ENCODE data around the gene LGI2.

LGI2 gene

DNA sequence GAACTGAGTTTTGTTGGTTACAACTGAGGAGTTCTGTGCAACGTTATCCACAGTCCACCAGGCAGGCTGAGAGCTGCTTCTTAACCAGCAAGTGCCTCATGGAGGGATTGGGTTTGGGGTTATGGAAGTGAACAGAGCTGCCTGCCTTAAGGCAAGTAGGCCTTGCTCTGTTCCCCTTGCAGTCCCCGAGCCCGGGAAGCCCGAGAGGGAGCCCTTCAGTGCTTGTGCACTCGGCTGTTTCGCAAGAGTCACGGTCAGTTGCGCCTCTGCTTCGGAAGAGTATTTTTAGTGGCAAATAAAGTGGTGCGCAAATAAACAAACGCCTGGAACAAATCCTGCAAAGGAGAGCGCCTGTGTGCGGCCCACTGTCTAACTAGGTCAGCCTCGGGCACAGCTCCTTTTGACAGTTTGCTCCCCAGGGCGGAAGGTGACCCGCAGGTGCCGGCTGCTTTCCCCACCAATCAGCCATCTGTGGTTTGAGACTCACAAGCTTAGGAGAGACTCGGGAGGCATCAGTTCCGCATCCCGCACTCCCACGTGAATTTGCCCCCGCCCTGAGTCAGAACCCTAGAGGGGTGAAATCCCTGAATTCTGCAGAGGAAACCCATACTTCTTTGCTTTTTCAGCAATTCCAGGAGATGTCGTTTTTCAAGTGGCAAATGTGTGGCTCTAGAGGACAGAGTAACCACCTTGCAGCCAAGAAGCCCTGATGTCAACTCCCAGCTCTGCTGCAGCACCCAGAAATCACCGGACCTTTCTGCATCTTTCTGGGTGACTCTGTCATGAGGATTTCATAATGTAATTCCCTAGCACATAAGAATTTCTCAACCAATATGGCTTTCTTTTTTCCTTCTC is 56.8 kb downstream of the LGI2 start:
- H4K20me1 ChIP-seq (ENCODE audit: insufficient read depth, low read length, poor library complexity, severe bottlenecking): no peaks in the 10 kb centered on the region
- H3K79me2 ChIP-seq (ENCODE audit: insufficient read depth, low read length): no peaks in the 10 kb centered on the region
- H3K9me3 ChIP-seq (ENCODE audit: insufficient read depth, low read depth, low read length): no peaks in the 10 kb centered on the region
- H3K9ac ChIP-seq (ENCODE audit: low read depth, low read length, poor library complexity, severe bottlenecking): no peak overlapping the region
- TF ChIP-seq, protein P1, sequence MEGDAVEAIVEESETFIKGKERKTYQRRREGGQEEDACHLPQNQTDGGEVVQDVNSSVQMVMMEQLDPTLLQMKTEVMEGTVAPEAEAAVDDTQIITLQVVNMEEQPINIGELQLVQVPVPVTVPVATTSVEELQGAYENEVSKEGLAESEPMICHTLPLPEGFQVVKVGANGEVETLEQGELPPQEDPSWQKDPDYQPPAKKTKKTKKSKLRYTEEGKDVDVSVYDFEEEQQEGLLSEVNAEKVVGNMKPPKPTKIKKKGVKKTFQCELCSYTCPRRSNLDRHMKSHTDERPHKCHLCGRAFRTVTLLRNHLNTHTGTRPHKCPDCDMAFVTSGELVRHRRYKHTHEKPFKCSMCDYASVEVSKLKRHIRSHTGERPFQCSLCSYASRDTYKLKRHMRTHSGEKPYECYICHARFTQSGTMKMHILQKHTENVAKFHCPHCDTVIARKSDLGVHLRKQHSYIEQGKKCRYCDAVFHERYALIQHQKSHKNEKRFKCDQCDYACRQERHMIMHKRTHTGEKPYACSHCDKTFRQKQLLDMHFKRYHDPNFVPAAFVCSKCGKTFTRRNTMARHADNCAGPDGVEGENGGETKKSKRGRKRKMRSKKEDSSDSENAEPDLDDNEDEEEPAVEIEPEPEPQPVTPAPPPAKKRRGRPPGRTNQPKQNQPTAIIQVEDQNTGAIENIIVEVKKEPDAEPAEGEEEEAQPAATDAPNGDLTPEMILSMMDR (conservative IDR thresholded peaks at IDR 0.05; ENCODE audit: low read length): no peak
- no peak for TF ChIP-seq EZH2phosphoT487 (IDR thresholded peaks at IDR 0.05; ENCODE audit: borderline replicate concordance)
- H3K27me3 ChIP-seq (ENCODE audit: insufficient read depth, low read length, poor library complexity, severe bottlenecking): no peaks in the 10 kb centered on the region
- no peak overlapping the region for H3K4me2 ChIP-seq (ENCODE audit: low read depth, low read length, poor library complexity, severe bottlenecking)
- H3K4me3 ChIP-seq (ENCODE audit: low read length, poor library complexity, severe bottlenecking): no peak overlapping the region
- no peaks in the 10 kb centered on the region for H3K36me3 ChIP-seq (ENCODE audit: insufficient read depth, low read length)
- no peak overlapping the region for H2AFZ ChIP-seq (ENCODE audit: low read length)
- no peaks in the 10 kb centered on the region for H3K4me1 ChIP-seq (ENCODE audit: insufficient read depth, low read length, poor library complexity, severe bottlenecking)
- H3F3A ChIP-seq (ENCODE audit: low read depth): no peaks in the 10 kb centered on the region
- no peaks in the 10 kb centered on the region for H3K9me2 ChIP-seq (replicated peaks; ENCODE audit: low read depth, low read length)

DNA sequence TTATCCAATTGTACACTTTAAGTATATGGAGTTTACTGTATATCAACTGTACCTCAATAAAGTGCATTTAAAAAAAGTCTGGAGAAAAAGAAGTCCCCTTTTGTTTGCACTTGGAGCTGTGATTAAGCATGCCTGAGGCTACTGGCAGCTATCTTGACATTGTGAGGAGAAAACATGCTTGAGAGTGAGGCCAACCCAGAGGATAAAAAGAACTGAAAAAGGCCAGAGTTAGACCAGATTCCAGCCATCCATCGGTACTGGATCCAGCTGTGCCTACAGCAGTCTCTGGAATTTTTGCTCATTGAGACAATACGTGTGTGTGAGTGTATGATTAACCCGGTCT is 57.4 kb downstream of the LGI2 start:
- Histone ChIP-seq H4K20me1 (ENCODE audit: insufficient read depth, low read length, poor library complexity, severe bottlenecking) (no peaks in the 10 kb centered on the region), H3K9ac (ENCODE audit: low read depth, low read length, poor library complexity, severe bottlenecking) (no peak overlapping the region), H3K9me3 (ENCODE audit: insufficient read depth, low read depth, low read length) (no peaks in the 10 kb centered on the region), H3K27me3 (ENCODE audit: insufficient read depth, low read length, poor library complexity, severe bottlenecking) (no peaks in the 10 kb centered on the region), H3F3A (ENCODE audit: low read depth) (no peaks in the 10 kb centered on the region), H3K36me3 (ENCODE audit: insufficient read depth, low read length) (no peaks in the 10 kb centered on the region), H2AFZ (ENCODE audit: low read length) (no peak overlapping the region), H3K4me1 (ENCODE audit: insufficient read depth, low read length, poor library complexity, severe bottlenecking) (no peaks in the 10 kb centered on the region), H3K4me2 (ENCODE audit: low read depth, low read length, poor library complexity, severe bottlenecking) (no peak overlapping the region), H3K4me3 (ENCODE audit: low read length, poor library complexity, severe bottlenecking) (no peak overlapping the region), H3K79me2 (ENCODE audit: insufficient read depth, low read length) (no peaks in the 10 kb centered on the region), H3K9me2 (replicated peaks; ENCODE audit: low read depth, low read length) (no peaks in the 10 kb centered on the region)
- no peak for TF ChIP-seq EZH2phosphoT487 (IDR thresholded peaks at IDR 0.05; ENCODE audit: borderline replicate concordance)
- TF ChIP-seq, protein P1 (conservative IDR thresholded peaks at IDR 0.05; ENCODE audit: low read length): no peak

DNA sequence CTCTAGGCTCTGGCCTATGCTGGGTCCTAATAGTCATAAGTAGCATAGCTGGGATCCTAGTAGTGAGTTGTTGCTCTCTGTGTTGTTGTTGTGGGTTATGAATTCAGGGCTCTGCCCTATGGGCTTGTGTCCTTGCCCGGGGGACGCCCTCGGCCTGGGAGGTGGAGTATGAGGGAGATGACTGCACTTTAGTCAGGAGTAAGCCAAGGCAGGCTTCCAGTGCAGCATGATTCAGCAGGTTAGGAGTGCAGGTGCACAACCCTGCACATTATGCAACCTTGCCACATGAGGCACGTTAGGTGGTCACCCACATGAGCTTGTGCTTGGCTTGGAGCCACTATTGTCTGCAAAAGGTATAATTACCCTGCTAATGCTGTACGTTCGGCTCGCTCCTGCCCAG is 59.6 kb downstream of the LGI2 start:
- no peak overlapping the region for H2AFZ ChIP-seq (ENCODE audit: low read length)
- H3K4me2 ChIP-seq (ENCODE audit: low read depth, low read length, poor library complexity, severe bottlenecking): no peak overlapping the region
- no peak overlapping the region for H3K4me3 ChIP-seq (ENCODE audit: low read length, poor library complexity, severe bottlenecking)
- no peaks in the 10 kb centered on the region for H4K20me1 ChIP-seq (ENCODE audit: insufficient read depth, low read length, poor library complexity, severe bottlenecking)
- H3K4me1 ChIP-seq (ENCODE audit: insufficient read depth, low read length, poor library complexity, severe bottlenecking): no peaks in the 10 kb centered on the region
- H3K9me2 ChIP-seq (replicated peaks; ENCODE audit: low read depth, low read length): no peaks in the 10 kb centered on the region
- H3K9ac ChIP-seq (ENCODE audit: low read depth, low read length, poor library complexity, severe bottlenecking): no peak overlapping the region
- no peaks in the 10 kb centered on the region for H3K36me3 ChIP-seq (ENCODE audit: insufficient read depth, low read length)
- H3F3A ChIP-seq (ENCODE audit: low read depth): no peaks in the 10 kb centered on the region
- no peaks in the 10 kb centered on the region for H3K27me3 ChIP-seq (ENCODE audit: insufficient read depth, low read length, poor library complexity, severe bottlenecking)
- peaks cover under 1% of the 10 kb centered on the region; the same call in 1 of the 2 replicates for H3K9me3 ChIP-seq (ENCODE audit: insufficient read depth, low read depth, low read length)
- no peaks in the 10 kb centered on the region for H3K79me2 ChIP-seq (ENCODE audit: insufficient read depth, low read length)
- TF ChIP-seq, protein P1 (conservative IDR thresholded peaks at IDR 0.05; ENCODE audit: low read length): no peak
- TF ChIP-seq EZH2phosphoT487 (IDR thresholded peaks at IDR 0.05; ENCODE audit: borderline replicate concordance): no peak
